Endodermal cell (in vitro differentiated cells): Measurements from ENCODE around the gene PLN. TPM values are rescaled to one million over a fixed set of nuclear protein-coding genes. Genes with fewer than 3 reads are reported as not detected.

Experiments
- DNase-seq: peaks from one replicate; pipeline ENCODE4 v3.0.0-alpha.2; 2017
- H3K27ac ChIP-seq: 2 replicates; pipeline ENCODE4 v1.5.1; 2013; ENCODE audit warnings: mild to moderate bottlenecking, low read depth, low read length, moderate library complexity
- H3K27me3 ChIP-seq: 2 replicates; pipeline ENCODE4 v1.6.1; 2013; ENCODE audit warnings: mild to moderate bottlenecking, low read length, moderate library complexity; ENCODE audit not compliant: insufficient read depth, control insufficient read depth, poor library complexity, severe bottlenecking
- H3K36me3 ChIP-seq: 2 replicates; pipeline ENCODE4 v1.7.0; 2013; ENCODE audit warnings: mild to moderate bottlenecking, low read length, moderate library complexity; ENCODE audit not compliant: control insufficient read depth, insufficient read depth
- H3K4me1 ChIP-seq: one replicate; pipeline ENCODE4 v1.7.0; 2013; ENCODE audit warnings: low read length; ENCODE audit not compliant: control insufficient read depth, insufficient read depth
- H3K4me3 ChIP-seq: 2 replicates; pipeline ENCODE4 v1.5.1; 2013; ENCODE audit warnings: mild to moderate bottlenecking, low read length, moderate library complexity
- H3K9ac ChIP-seq: 2 replicates; pipeline ENCODE4 v1.6.1; 2013; ENCODE audit warnings: mild to moderate bottlenecking, low read length, moderate library complexity; ENCODE audit not compliant: poor library complexity, severe bottlenecking; ENCODE audit errors: extremely low read depth
- H3K9me3 ChIP-seq: 2 replicates; pipeline ENCODE4 v1.6.1; 2013; ENCODE audit warnings: mild to moderate bottlenecking, low read length, moderate library complexity; ENCODE audit not compliant: control insufficient read depth
- H3K27ac Mint-ChIP-seq: 2 replicates; pipeline ENCODE4 v1.8.0; 2020; ENCODE audit warnings: mixed read lengths
- H3K27me3 Mint-ChIP-seq: 2 replicates; pipeline ENCODE4 v1.8.0; 2021; ENCODE audit warnings: mild to moderate bottlenecking, mixed read lengths; ENCODE audit not compliant: insufficient read depth
- H3K36me3 Mint-ChIP-seq: 2 replicates; pipeline ENCODE4 v1.8.0; 2020; ENCODE audit warnings: low read depth, mixed read lengths
- H3K4me1 Mint-ChIP-seq: 2 replicates; pipeline ENCODE4 v1.8.0; 2020; ENCODE audit warnings: mixed read lengths
- H3K4me3 Mint-ChIP-seq: 2 replicates; pipeline ENCODE4 v1.8.0; 2020; ENCODE audit warnings: mild to moderate bottlenecking, moderate library complexity, mixed read lengths
- H3K9me3 Mint-ChIP-seq: 2 replicates; pipeline ENCODE4 v1.8.0; 2020; ENCODE audit warnings: mild to moderate bottlenecking, mixed read lengths
- CTCF ChIP-seq: fragments of 200-600 bp; sonication (generic); conservative IDR thresholded peaks from 2 replicates; pipeline ENCODE4 v1.5.0; 2021; ENCODE audit warnings: antibody characterized with exemption, mild to moderate bottlenecking
- WGBS, 2 experiments: methylation state at CpG; one replicate each; pipeline versions ENCODE4 v1.1.5 to v1.1.7; 2013; ENCODE audit warnings: missing lambda C conversion rate in 2 of 2, mixed read lengths in 1 of 2; ENCODE audit not compliant: insufficient coverage in 1 of 2, insufficient read length in 1 of 2; 5-methylcytosine and 5-hydroxymethylcytosine counted together
- total RNA-seq, 2 donors: library from RNA; stranded (reverse); fragmentation: NEBNext Ultra II Directional in 1 of 2; extraction: Animal tissue kit (Norgen Biotek cat#: 25700) in 1 of 2; gene quantifications; 2 replicates in 1 of 2; 3 replicates in 1 of 2; pipeline ENCODE4 v1.2.1, GENCODE V29; 2021

PLN gene
- total RNA-seq, 2 donors from 2014 or later, result not detected

GRCh38 chr6:118551063-118552053, 3.3 kb downstream of the PLN start:
- 17 to 62% methylated on average over 1 to 3 of the region's 3 CpGs for WGBS, 2 experiments
- no peaks in the 10 kb centered on the region for H3K27me3 Mint-ChIP-seq
- H3K9me3 ChIP-seq, result no peaks in the 10 kb centered on the region
- DNase-seq, result no peak
- no peak overlapping the region for H3K4me3 ChIP-seq
- H3K4me1 ChIP-seq, result no peaks in the 10 kb centered on the region
- no peaks in the 10 kb centered on the region for H3K9me3 Mint-ChIP-seq
- no peaks in the 10 kb centered on the region for H3K27me3 ChIP-seq
- peak; percentile 81 for TF ChIP-seq CTCF
- no peak overlapping the region for H3K4me3 Mint-ChIP-seq
- H3K9ac ChIP-seq, result no peak overlapping the region
- H3K27ac ChIP-seq, result no peak overlapping the region
- peaks cover 2% of the 10 kb centered on the region for H3K36me3 Mint-ChIP-seq
- no peaks in the 10 kb centered on the region for H3K36me3 ChIP-seq
- H3K27ac Mint-ChIP-seq, result no peak overlapping the region
- H3K4me1 Mint-ChIP-seq, result no peaks in the 10 kb centered on the region

GRCh38 chr6:118553132-118553531, 5.0 kb downstream of the PLN start:
- Histone ChIP-seq H3K9me3 (no peaks in the 10 kb centered on the region), H3K27ac (no peak overlapping the region), H3K36me3 (no peaks in the 10 kb centered on the region), H3K27me3 (no peaks in the 10 kb centered on the region), H3K9ac (no peak overlapping the region), H3K4me1 (no peaks in the 10 kb centered on the region), H3K4me3 (no peak overlapping the region)
- WGBS, 2 experiments, result no CpG with 5 or more reads among the region's 1 CpG
- TF ChIP-seq CTCF, result no peak
- Mint-ChIP-seq H3K27me3 (no peaks in the 10 kb centered on the region), H3K4me3 (no peak overlapping the region), H3K9me3 (no peaks in the 10 kb centered on the region), H3K27ac (no peak overlapping the region), H3K36me3 (peaks cover 2% of the 10 kb centered on the region), H3K4me1 (no peaks in the 10 kb centered on the region)
- DNase-seq, result no peak

GRCh38 chr6:118554698-118555097, 6.6 kb downstream of the PLN start:
- Histone ChIP-seq H3K27me3 (no peaks in the 10 kb centered on the region), H3K36me3 (no peaks in the 10 kb centered on the region), H3K27ac (no peak overlapping the region), H3K9ac (no peak overlapping the region), H3K4me1 (no peaks in the 10 kb centered on the region), H3K9me3 (no peaks in the 10 kb centered on the region), H3K4me3 (no peak overlapping the region)
- Mint-ChIP-seq H3K36me3 (peaks cover 2% of the 10 kb centered on the region), H3K27ac (no peak overlapping the region), H3K4me3 (no peak overlapping the region), H3K9me3 (no peaks in the 10 kb centered on the region), H3K4me1 (no peaks in the 10 kb centered on the region), H3K27me3 (no peaks in the 10 kb centered on the region)
- WGBS, 2 experiments, result 35 to 67% methylated on average over 1 of the region's 1 CpG
- no peak for TF ChIP-seq CTCF
- no peak for DNase-seq
